Measurements from ENCODE around the gene CYP27C1.
"Not testable (repeated sequence)": the region's sequence is repeated elsewhere in the genome, so short reads cannot be mapped to it uniquely, and the experiment has no call there.

CYP27C1 gene

DNA sequence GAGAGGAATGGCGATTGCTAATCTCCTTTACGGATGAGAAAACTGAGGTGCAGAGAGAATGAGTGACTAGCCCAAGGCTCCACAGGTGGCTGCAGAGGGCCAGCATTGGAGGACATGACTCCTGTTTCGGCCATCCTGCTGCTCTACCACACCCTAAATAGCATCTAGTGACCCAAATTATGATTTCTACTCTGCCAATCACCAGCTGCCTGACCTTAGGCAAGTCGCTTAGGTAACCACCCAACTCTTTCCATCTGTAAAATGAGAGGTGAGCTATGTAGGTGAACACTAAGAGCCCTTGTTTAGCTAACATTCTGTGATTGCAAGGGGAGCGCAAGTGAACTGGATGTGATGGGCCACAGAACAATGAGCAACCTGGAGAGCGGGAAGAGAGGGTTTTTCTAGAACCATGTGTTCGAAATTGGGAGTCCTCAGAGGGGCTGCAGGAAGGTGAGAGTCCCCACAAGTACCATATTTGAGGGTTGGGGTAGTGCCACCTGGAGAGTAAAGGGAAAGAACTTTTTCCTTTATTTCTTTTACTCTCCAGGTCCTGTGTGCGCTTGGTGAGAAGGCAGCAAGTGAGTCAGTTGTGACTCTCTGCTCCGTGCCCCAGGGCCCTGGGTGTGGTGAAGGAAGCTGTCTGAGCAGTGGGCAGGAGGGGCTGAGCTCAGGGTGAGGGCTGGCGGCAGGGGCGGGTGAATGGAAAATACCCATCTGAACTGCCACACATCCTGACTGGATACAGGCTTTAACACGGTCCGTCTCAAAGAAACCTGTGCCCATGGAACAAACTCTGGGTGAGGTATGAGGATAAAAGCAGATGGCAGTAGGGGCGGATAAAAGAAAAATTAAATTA lies 2.4 kb downstream of the CYP27C1 start:
- peak overlapping the region; percentile 89 for H3K27ac ChIP-seq (ENCODE audit: poor library complexity, severe bottlenecking)
- DNase-seq (ENCODE audit: low spot score): peak; percentile 97
- peak; percentile 96 for ATAC-seq (ENCODE audit: low read depth)

DNA sequence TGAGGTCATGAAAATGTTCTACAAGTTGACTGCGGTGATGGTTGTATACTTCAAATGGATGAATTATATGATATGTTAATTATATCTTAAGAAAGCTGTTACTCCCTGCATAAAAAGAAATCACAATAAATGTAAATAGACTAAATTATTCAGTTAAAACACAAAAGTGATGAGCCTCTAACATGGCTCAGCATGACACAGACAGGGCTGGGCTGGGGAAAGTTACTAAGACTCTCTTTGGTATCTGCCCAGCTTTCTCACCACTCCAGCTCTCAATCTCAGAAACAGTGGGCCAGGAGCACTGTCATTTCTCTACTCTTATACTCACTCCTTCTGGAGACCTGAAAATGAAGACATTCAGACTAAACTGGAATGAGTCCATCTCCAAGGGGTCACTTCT lies 3.5 kb downstream of the CYP27C1 start:
- TF ChIP-seq, protein P1, sequence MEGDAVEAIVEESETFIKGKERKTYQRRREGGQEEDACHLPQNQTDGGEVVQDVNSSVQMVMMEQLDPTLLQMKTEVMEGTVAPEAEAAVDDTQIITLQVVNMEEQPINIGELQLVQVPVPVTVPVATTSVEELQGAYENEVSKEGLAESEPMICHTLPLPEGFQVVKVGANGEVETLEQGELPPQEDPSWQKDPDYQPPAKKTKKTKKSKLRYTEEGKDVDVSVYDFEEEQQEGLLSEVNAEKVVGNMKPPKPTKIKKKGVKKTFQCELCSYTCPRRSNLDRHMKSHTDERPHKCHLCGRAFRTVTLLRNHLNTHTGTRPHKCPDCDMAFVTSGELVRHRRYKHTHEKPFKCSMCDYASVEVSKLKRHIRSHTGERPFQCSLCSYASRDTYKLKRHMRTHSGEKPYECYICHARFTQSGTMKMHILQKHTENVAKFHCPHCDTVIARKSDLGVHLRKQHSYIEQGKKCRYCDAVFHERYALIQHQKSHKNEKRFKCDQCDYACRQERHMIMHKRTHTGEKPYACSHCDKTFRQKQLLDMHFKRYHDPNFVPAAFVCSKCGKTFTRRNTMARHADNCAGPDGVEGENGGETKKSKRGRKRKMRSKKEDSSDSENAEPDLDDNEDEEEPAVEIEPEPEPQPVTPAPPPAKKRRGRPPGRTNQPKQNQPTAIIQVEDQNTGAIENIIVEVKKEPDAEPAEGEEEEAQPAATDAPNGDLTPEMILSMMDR (IDR thresholded peaks at IDR 0.05; ENCODE audit: poor library complexity, severe bottlenecking): no peak
- Histone ChIP-seq H3K4me1 (ENCODE audit: insufficient read depth, poor library complexity, severe bottlenecking) (peaks cover 11% of the 10 kb centered on the region), H3K27me3 (ENCODE audit: insufficient read depth, poor library complexity, severe bottlenecking) (no peaks in the 10 kb centered on the region), H3K36me3 (ENCODE audit: low read depth) (no peaks in the 10 kb centered on the region), H3K9me3 (ENCODE audit: severe bottlenecking) (peaks cover 5% of the 10 kb centered on the region), H3K27ac (ENCODE audit: poor library complexity, severe bottlenecking) (peak overlapping the region; percentile 89), H3K4me3 (ENCODE audit: severe bottlenecking) (no peak overlapping the region)
- DNase-seq (ENCODE audit: low spot score) (no peak), ATAC-seq (ENCODE audit: low read depth) (no peak)

More for the DNA sequence above, 2.4 kb downstream of the CYP27C1 start:
- Histone ChIP-seq H3K36me3 (ENCODE audit: low read depth) (no peaks in the 10 kb centered on the region), H3K4me3 (ENCODE audit: severe bottlenecking) (peak overlapping the region; percentile 51), H3K27me3 (ENCODE audit: insufficient read depth, poor library complexity, severe bottlenecking) (no peaks in the 10 kb centered on the region), H3K4me1 (ENCODE audit: insufficient read depth, poor library complexity, severe bottlenecking) (peaks cover 11% of the 10 kb centered on the region), H3K9me3 (ENCODE audit: severe bottlenecking) (peaks cover 5% of the 10 kb centered on the region)
- TF ChIP-seq, protein P1 (IDR thresholded peaks at IDR 0.05; ENCODE audit: poor library complexity, severe bottlenecking): no peak

DNA sequence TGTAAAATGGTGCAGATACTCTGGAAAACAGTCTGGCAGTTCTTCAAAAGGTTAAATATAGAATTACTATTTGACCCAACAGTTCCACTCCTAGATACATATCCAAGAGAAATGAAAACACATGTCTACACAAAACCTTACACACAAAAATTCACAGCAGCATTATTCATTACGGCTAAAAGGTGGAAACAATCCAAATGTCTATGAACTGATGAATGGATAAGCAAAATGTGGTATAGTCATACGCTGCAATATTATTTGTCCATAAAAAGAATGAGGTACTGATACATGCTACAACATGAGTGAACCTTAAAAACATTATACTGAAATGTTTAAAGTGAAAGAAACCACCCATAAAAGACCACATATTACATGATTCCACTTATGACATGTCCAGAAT lies 4.0 kb downstream of the CYP27C1 start:
- peaks cover 11% of the 10 kb centered on the region for H3K4me1 ChIP-seq (ENCODE audit: insufficient read depth, poor library complexity, severe bottlenecking)
- no peak for DNase-seq (ENCODE audit: low spot score)
- no peaks in the 10 kb centered on the region for H3K36me3 ChIP-seq (ENCODE audit: low read depth)
- TF ChIP-seq, protein P1 (IDR thresholded peaks at IDR 0.05; ENCODE audit: poor library complexity, severe bottlenecking): no peak
- no peak overlapping the region for H3K4me3 ChIP-seq (ENCODE audit: severe bottlenecking)
- H3K27ac ChIP-seq (ENCODE audit: poor library complexity, severe bottlenecking): peak overlapping the region; percentile 89
- no peak for ATAC-seq (ENCODE audit: low read depth)
- peaks cover 5% of the 10 kb centered on the region for H3K9me3 ChIP-seq (ENCODE audit: severe bottlenecking)
- no peaks in the 10 kb centered on the region for H3K27me3 ChIP-seq (ENCODE audit: insufficient read depth, poor library complexity, severe bottlenecking)

DNA sequence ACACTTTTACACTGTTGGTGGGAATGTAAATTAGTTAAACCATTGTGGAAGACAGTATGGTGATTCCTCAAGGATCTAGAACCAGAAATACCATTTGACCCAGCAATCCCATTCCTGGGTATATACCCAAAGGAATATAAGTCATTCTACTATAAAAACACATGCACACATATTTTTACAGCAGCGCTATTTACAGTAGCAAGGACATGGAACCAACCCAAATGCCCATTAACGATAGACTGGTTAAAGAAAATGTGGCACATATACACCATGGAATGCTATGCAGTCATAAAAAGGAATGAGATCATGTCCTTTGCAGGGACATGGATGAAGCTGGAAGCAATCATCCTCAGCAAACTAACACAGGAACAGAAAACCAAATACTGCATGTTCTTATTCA lies 5.9 kb downstream of the CYP27C1 start:
- not testable (repeated sequence) for ATAC-seq (ENCODE audit: low read depth); H3K27me3 ChIP-seq (ENCODE audit: insufficient read depth, poor library complexity, severe bottlenecking); H3K27ac ChIP-seq (ENCODE audit: poor library complexity, severe bottlenecking); DNase-seq (ENCODE audit: low spot score); H3K4me3 ChIP-seq (ENCODE audit: severe bottlenecking); H3K9me3 ChIP-seq (ENCODE audit: severe bottlenecking); H3K36me3 ChIP-seq (ENCODE audit: low read depth)
- peaks cover 11% of the 10 kb centered on the region for H3K4me1 ChIP-seq (ENCODE audit: insufficient read depth, poor library complexity, severe bottlenecking)

DNA sequence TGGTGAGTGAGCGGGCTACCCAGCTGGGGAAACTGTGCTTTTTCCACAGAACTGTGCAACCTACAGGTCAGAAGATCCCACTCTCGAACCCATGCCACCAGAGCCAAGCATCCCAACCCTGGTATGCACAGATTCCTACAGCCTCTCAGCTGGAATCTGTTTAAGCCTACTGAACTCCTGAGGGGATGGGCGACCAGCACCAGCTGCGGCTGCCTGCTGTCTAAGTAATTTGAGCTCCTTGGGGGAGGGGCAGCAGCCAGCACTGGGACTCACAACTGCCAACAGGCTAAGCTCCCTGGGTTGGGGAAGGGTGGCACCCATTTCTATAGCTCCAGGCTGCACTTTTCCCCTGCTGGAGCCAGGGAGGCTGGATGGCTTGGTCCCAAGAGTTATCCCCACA lies 11.8 kb downstream of the CYP27C1 start:
- no peaks in the 10 kb centered on the region for H3K4me1 ChIP-seq (ENCODE audit: insufficient read depth, poor library complexity, severe bottlenecking)
- DNase-seq (ENCODE audit: low spot score): no peak
- no peaks in the 10 kb centered on the region for H3K27me3 ChIP-seq (ENCODE audit: insufficient read depth, poor library complexity, severe bottlenecking)
- no peaks in the 10 kb centered on the region for H3K36me3 ChIP-seq (ENCODE audit: low read depth)
- H3K27ac ChIP-seq (ENCODE audit: poor library complexity, severe bottlenecking): no peak overlapping the region
- no peaks in the 10 kb centered on the region for H3K9me3 ChIP-seq (ENCODE audit: severe bottlenecking)
- peak; percentile 50; the same call in 2 of the 3 replicates for ATAC-seq (ENCODE audit: low read depth)
- H3K4me3 ChIP-seq (ENCODE audit: severe bottlenecking): no peak overlapping the region
- TF ChIP-seq, protein P1 (IDR thresholded peaks at IDR 0.05; ENCODE audit: poor library complexity, severe bottlenecking): no peak

Measured in RWPE2 (cell line).